Trophoblast cell (in vitro differentiated cells and primary cell): ENCODE measurements around the gene EFEMP1.

Experiments used
- DNase-seq, 2 donors: peaks; one replicate each; pipeline ENCODE4 v3.0.0-alpha.2; 2016
- H2AFZ ChIP-seq: 2 replicates; pipeline ENCODE4 v1.6.1; 2013; ENCODE audit warnings: low read length, moderate library complexity, mild to moderate bottlenecking; ENCODE audit not compliant: insufficient read depth, poor library complexity
- H2AK5ac ChIP-seq: 2 replicates; pipeline ENCODE4 v1.6.1; 2013; ENCODE audit warnings: mild to moderate bottlenecking, low read length
- H2BK120ac ChIP-seq: 2 replicates; pipeline ENCODE4 v1.6.1; 2013; ENCODE audit warnings: low read length, mild to moderate bottlenecking, moderate library complexity; ENCODE audit not compliant: insufficient read depth, poor library complexity
- H2BK12ac ChIP-seq: 2 replicates; pipeline ENCODE4 v1.6.1; 2013; ENCODE audit warnings: mild to moderate bottlenecking, low read length, moderate library complexity
- H2BK5ac ChIP-seq: 2 replicates; pipeline ENCODE4 v1.6.1; 2013; ENCODE audit warnings: low read length, low read depth, moderate library complexity, mild to moderate bottlenecking; ENCODE audit not compliant: poor library complexity
- H3K14ac ChIP-seq: 2 replicates; pipeline ENCODE4 v1.6.1; 2013; ENCODE audit warnings: mild to moderate bottlenecking, low read length
- H3K18ac ChIP-seq: 2 replicates; pipeline ENCODE4 v1.6.1; 2013; ENCODE audit warnings: mild to moderate bottlenecking, low read length
- H3K23ac ChIP-seq: 2 replicates; pipeline ENCODE4 v1.6.1; 2013; ENCODE audit warnings: low read length
- H3K27ac ChIP-seq: 2 replicates; pipeline ENCODE4 v1.5.1; 2013; ENCODE audit warnings: low read depth, mild to moderate bottlenecking, inconsistent platforms, low read length, moderate library complexity
- H3K27me3 ChIP-seq: 2 replicates; pipeline ENCODE4 v1.6.1; 2013; ENCODE audit warnings: inconsistent platforms, mild to moderate bottlenecking, low read length, moderate library complexity; ENCODE audit not compliant: insufficient read depth
- H3K36me3 ChIP-seq, 2 experiments: 1 replicate in 1 of 2; 2 replicates in 1 of 2; pipeline ENCODE4 v1.6.1; 2013; ENCODE audit warnings: low read length in 2 of 2, mild to moderate bottlenecking in 2 of 2, moderate library complexity in 1 of 2; ENCODE audit not compliant: insufficient read depth in 2 of 2, control insufficient read depth in 1 of 2
- H3K4ac ChIP-seq: 2 replicates; pipeline ENCODE4 v1.6.1; 2013; ENCODE audit warnings: low read depth, mild to moderate bottlenecking, low read length, moderate library complexity
- H3K4me1 ChIP-seq, 2 experiments: 1 replicate in 1 of 2; 2 replicates in 1 of 2; pipeline ENCODE4 v1.6.1; 2013; ENCODE audit warnings: low read length in 2 of 2, mild to moderate bottlenecking in 2 of 2, moderate library complexity in 1 of 2; ENCODE audit not compliant: insufficient read depth in 2 of 2, control insufficient read depth in 1 of 2
- H3K4me2 ChIP-seq: 2 replicates; pipeline ENCODE4 v1.6.1; 2013; ENCODE audit warnings: inconsistent platforms, mild to moderate bottlenecking, low read length, moderate library complexity
- H3K4me3 ChIP-seq: 2 replicates; pipeline ENCODE4 v1.5.1; 2013; ENCODE audit warnings: mild to moderate bottlenecking, low read depth, low read length, inconsistent platforms
- H3K79me1 ChIP-seq: one replicate; pipeline ENCODE4 v1.6.1; 2013; ENCODE audit warnings: low read length
- H3K79me2 ChIP-seq: 2 replicates; pipeline ENCODE4 v1.6.1; 2013; ENCODE audit warnings: low read length, mild to moderate bottlenecking; ENCODE audit not compliant: control insufficient read depth, insufficient read depth, poor library complexity
- H3K9ac ChIP-seq: 2 replicates; pipeline ENCODE4 v1.6.1; 2013; ENCODE audit warnings: mild to moderate bottlenecking, low read length
- H3K9me3 ChIP-seq: 2 replicates; pipeline ENCODE4 v1.6.1; 2013; ENCODE audit warnings: low read depth, mild to moderate bottlenecking, control low read depth, inconsistent platforms, low read length; ENCODE audit not compliant: insufficient read depth
- H4K12ac ChIP-seq: 2 replicates; pipeline ENCODE4 v1.6.1; 2013; ENCODE audit warnings: low read depth, mild to moderate bottlenecking, low read length, moderate library complexity
- H4K8ac ChIP-seq: 2 replicates; pipeline ENCODE4 v1.6.1; 2013; ENCODE audit warnings: low read depth, mild to moderate bottlenecking, low read length, moderate library complexity
- H4K91ac ChIP-seq: one replicate; pipeline ENCODE4 v1.6.1; 2013; ENCODE audit warnings: low read depth, mild to moderate bottlenecking, low read length, moderate library complexity
- WGBS: extraction: QIAGEN DNeasy Blood & Tissue Kit; methylation state at CpG from one replicate; pipeline ENCODE4 v1.1.7; 2013; ENCODE audit warnings: missing lambda C conversion rate; ENCODE audit not compliant: insufficient read length, insufficient coverage; ENCODE audit errors: extremely low coverage; 5-methylcytosine and 5-hydroxymethylcytosine counted together

EFEMP1 gene

DNA sequence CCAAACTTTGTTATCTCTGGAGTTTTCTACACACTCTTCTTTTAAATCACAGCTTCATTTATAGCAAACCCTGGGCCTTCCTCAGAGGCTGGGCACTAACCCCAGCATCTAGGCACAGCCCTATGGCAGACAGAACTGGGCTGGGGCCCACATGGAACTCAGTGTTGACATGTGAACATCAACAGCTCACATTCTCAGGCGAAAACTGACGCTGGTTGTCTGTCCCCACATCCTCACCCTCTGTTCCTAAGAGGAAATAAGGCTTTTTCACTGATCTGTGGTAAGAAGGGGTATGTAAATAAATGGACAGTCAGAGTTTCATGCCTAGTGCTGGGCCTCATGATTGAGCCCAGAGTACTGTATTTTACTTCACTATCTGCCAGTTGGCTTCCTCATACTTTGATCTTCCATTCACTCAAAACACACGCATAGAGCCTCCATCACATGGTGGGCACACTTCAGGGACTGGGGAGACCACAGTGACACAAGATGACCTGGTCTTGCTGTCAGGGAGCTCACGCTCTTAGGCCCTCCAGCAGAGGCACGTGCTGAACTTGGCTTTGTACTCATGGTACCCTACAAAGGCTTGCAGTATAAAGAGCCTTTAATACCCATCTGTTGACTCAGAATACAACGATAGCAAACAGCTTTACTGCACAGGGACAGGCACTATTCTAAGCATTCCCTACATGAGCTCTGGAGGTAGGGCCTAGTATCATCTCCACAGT lies 43.0 kb downstream of the EFEMP1 start:
- no peak overlapping the region for H2BK120ac ChIP-seq
- no peak overlapping the region for H4K91ac ChIP-seq
- H3K36me3 ChIP-seq, result no peaks in the 10 kb centered on the region
- H2BK12ac ChIP-seq, result no peak overlapping the region
- H3K4me2 ChIP-seq, result no peak overlapping the region
- no peak overlapping the region for H2AK5ac ChIP-seq
- no peak overlapping the region for H3K27ac ChIP-seq
- peaks cover 0 to 2% of the 10 kb centered on the region in 2 experiments for H3K4me1 ChIP-seq
- H3K4me3 ChIP-seq, result no peak overlapping the region
- no peak overlapping the region for H3K14ac ChIP-seq
- no peak overlapping the region for H3K18ac ChIP-seq
- no peak overlapping the region for H4K8ac ChIP-seq
- H3K9ac ChIP-seq, result no peak overlapping the region
- no peak overlapping the region for H3K4ac ChIP-seq
- no peaks in the 10 kb centered on the region for H3K9me3 ChIP-seq
- no peaks in the 10 kb centered on the region for H3K79me1 ChIP-seq
- H2AFZ ChIP-seq, result no peak overlapping the region
- no peaks in the 10 kb centered on the region for H3K27me3 ChIP-seq
- H4K12ac ChIP-seq, result no peak overlapping the region
- no CpG with 5 or more reads among the region's 6 CpGs for WGBS
- H2BK5ac ChIP-seq, result no peak overlapping the region
- DNase-seq, result no peak
- H3K23ac ChIP-seq, result no peak overlapping the region
- H3K79me2 ChIP-seq, result no peaks in the 10 kb centered on the region

DNA sequence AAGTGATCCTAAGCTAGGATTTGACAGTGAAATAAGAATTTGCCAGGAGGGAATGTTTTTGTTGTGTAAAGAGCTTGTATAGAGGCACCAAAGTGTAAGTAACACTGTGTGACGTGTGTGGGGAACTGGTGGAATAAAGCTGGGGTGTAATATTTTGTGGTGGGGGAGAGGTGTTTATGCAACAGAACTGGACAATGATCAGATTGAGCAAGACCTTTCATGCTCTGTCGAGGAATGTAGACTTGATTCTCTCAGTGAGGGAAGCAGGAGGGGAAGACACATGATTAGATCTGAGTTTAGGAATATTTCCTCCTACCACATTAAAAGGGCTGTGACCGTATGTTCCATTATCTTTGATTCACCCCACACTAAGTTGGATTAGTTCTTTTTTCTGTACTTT lies 43.6 kb downstream of the EFEMP1 start:
- no peak overlapping the region for H2BK5ac ChIP-seq
- no peak overlapping the region for H2BK12ac ChIP-seq
- WGBS, result no CpG with 5 or more reads among the region's 3 CpGs
- no peak overlapping the region for H3K27ac ChIP-seq
- H3K4me2 ChIP-seq, result no peak overlapping the region
- no peak overlapping the region for H3K23ac ChIP-seq
- no peak overlapping the region for H3K9ac ChIP-seq
- no peak for DNase-seq
- no peaks in the 10 kb centered on the region for H3K79me1 ChIP-seq
- H3K36me3 ChIP-seq, result no peaks in the 10 kb centered on the region
- no peaks in the 10 kb centered on the region for H3K27me3 ChIP-seq
- H3K14ac ChIP-seq, result no peak overlapping the region
- no peak overlapping the region for H2AFZ ChIP-seq
- H3K79me2 ChIP-seq, result no peaks in the 10 kb centered on the region
- H3K4me3 ChIP-seq, result no peak overlapping the region
- peaks cover 0 to 2% of the 10 kb centered on the region in 2 experiments for H3K4me1 ChIP-seq
- no peak overlapping the region for H4K12ac ChIP-seq
- no peak overlapping the region for H4K91ac ChIP-seq
- H2AK5ac ChIP-seq, result no peak overlapping the region
- no peak overlapping the region for H4K8ac ChIP-seq
- H2BK120ac ChIP-seq, result no peak overlapping the region
- no peak overlapping the region for H3K4ac ChIP-seq
- no peak overlapping the region for H3K18ac ChIP-seq
- H3K9me3 ChIP-seq, result no peaks in the 10 kb centered on the region

DNA sequence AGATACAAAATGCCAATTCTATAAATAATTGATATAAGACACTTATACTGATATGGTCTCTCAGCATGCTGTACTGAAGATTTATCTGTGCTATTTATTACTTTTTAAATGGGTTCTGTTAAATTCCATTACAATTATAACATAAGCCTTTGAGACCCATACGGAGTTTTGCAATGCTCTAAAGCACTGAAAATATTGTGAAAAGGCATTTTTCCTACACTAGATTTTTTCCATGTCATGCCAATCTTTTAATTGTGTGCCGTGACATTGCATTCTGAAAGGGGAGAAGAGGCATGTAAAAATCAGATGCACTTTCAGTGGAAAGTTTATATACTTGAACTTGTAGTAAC lies 46.5 kb downstream of the EFEMP1 start:
- Histone ChIP-seq H2AK5ac (no peak overlapping the region), H3K4me3 (no peak overlapping the region)
- no CpG with 5 or more reads among the region's 2 CpGs for WGBS

DNA sequence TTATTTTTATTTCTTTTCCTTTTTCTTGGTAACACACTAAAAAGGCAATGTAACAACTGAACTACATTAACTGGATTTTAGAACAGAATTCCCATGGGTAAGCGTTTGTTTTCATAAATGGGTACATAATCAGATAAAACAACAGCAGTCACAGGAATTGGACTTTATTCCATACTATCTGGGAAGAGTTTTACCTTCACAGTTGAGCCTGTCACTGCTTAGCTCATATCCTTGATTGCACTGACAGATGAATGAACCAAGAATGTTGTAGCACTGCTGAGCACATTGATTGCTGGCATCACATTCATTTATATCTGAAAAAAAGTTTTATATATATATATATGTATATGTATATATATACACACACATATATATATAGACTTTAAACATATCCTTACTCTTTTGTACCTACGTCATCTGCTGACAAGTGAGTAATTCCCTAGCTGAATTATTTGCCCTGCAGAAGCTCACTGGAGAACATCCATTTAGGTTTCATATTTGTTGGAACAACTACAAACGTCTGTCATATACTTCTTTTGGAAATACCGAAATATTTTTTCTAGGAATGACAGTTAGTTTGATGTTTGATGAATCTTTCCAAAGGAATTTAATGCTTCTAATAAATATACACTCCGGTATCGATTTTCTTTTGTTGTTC lies 47.0 kb downstream of the EFEMP1 start:
- no peaks in the 10 kb centered on the region for H3K9me3 ChIP-seq
- no peak overlapping the region for H2AFZ ChIP-seq
- no peak overlapping the region for H3K14ac ChIP-seq
- no peak overlapping the region for H3K9ac ChIP-seq
- no peaks in the 10 kb centered on the region for H3K27me3 ChIP-seq
- H2BK120ac ChIP-seq, result no peak overlapping the region
- no peak overlapping the region for H3K4me2 ChIP-seq
- H3K79me2 ChIP-seq, result no peaks in the 10 kb centered on the region
- no peak overlapping the region for H3K18ac ChIP-seq
- H2BK12ac ChIP-seq, result no peak overlapping the region
- H2BK5ac ChIP-seq, result no peak overlapping the region
- no peak overlapping the region for H3K4ac ChIP-seq
- no peak overlapping the region for H3K27ac ChIP-seq
- no peak overlapping the region for H4K8ac ChIP-seq
- H2AK5ac ChIP-seq, result no peak overlapping the region
- no peaks in the 10 kb centered on the region for H3K4me1 ChIP-seq
- no peaks in the 10 kb centered on the region for H3K79me1 ChIP-seq
- H4K91ac ChIP-seq, result no peak overlapping the region
- H3K36me3 ChIP-seq, result no peaks in the 10 kb centered on the region
- no peak overlapping the region for H4K12ac ChIP-seq
- no CpG with 5 or more reads among the region's 6 CpGs for WGBS
- DNase-seq, result no peak
- H3K4me3 ChIP-seq, result no peak overlapping the region
- no peak overlapping the region for H3K23ac ChIP-seq

More for the DNA sequence above, 46.5 kb downstream of the EFEMP1 start:
- no peak overlapping the region for H3K18ac ChIP-seq
- H3K23ac ChIP-seq, result no peak overlapping the region
- no peak overlapping the region for H4K91ac ChIP-seq
- no peak overlapping the region for H4K8ac ChIP-seq
- no peaks in the 10 kb centered on the region for H3K36me3 ChIP-seq
- no peak for DNase-seq
- no peaks in the 10 kb centered on the region for H3K9me3 ChIP-seq
- H2BK12ac ChIP-seq, result no peak overlapping the region
- H2BK120ac ChIP-seq, result no peak overlapping the region
- no peaks in the 10 kb centered on the region for H3K79me2 ChIP-seq
- H3K79me1 ChIP-seq, result no peaks in the 10 kb centered on the region
- H3K4ac ChIP-seq, result no peak overlapping the region
- no peak overlapping the region for H3K14ac ChIP-seq
- no peak overlapping the region for H4K12ac ChIP-seq
- H2AFZ ChIP-seq, result no peak overlapping the region
- H3K27ac ChIP-seq, result no peak overlapping the region
- H3K9ac ChIP-seq, result no peak overlapping the region
- H3K4me2 ChIP-seq, result no peak overlapping the region
- H3K4me1 ChIP-seq, result no peaks in the 10 kb centered on the region
- H3K27me3 ChIP-seq, result no peaks in the 10 kb centered on the region
- H2BK5ac ChIP-seq, result no peak overlapping the region
